Tibial nerve (tissue), 4 donors: ENCODE results near the gene SCYL3. TPM values are rescaled to one million over a fixed set of nuclear protein-coding genes. Genes with fewer than 3 reads are reported as not detected.
A peak's percentile ranks its signal among the peaks of the same experiment; 100 is the strongest.

ENCODE experiments used
- DNase-seq, 2 donors: peaks; one replicate each; pipeline ENCODE4 v3.0.0-alpha.2; 2019; ENCODE audit warnings: low spot score in 2 of 2
- H3K27ac ChIP-seq, 4 donors: fragments of 200-600 bp; sonication (generic) in 3 of 4; one replicate each; pipeline ENCODE4 v1.5.1; 2017 to 2019; ENCODE audit warnings: mild to moderate bottlenecking in 1 of 4
- H3K27me3 ChIP-seq, 2 donors: fragments of 200-600 bp; sonication (generic) in 1 of 2; one replicate each; pipeline versions ENCODE4 v1.5.1 to v1.6.0; 2017 to 2019
- H3K36me3 ChIP-seq, 3 donors: fragments of 200-600 bp; sonication (generic); one replicate each; pipeline ENCODE4 v1.5.1; 2018 to 2019
- H3K4me1 ChIP-seq, 4 donors: fragments of 200-600 bp; sonication (generic) in 3 of 4; one replicate each; pipeline ENCODE4 v1.5.1; 2017 to 2019
- H3K4me3 ChIP-seq, 4 donors: fragments of 200-600 bp; sonication (generic) in 3 of 4; one replicate each; pipeline ENCODE4 v1.5.1; 2017 to 2019; ENCODE audit warnings: mild to moderate bottlenecking in 1 of 4, moderate library complexity in 1 of 4
- H3K9me3 ChIP-seq, 4 donors: fragments of 200-600 bp; sonication (generic) in 3 of 4; one replicate each; pipeline ENCODE4 v1.5.1; 2017 to 2019
- CTCF ChIP-seq, 5 experiments: fragments of 200-600 bp in 3 of 5; fragments of 450-650 bp in 2 of 5; sonication (generic) in 3 of 5; IDR thresholded peaks; one replicate each; pipeline ENCODE4 v1.5.1; 2016 to 2019; ENCODE audit warnings: antibody characterized with exemption in 5 of 5, mild to moderate bottlenecking in 3 of 5, moderate library complexity in 2 of 5
- EP300 ChIP-seq, 2 donors: sonication (generic); formaldehyde crosslinking; IDR thresholded peaks; one replicate each; pipeline ENCODE4 v1.6.1; 2017; ENCODE audit warnings: antibody characterized with exemption in 2 of 2, mild to moderate bottlenecking in 1 of 2
- POLR2A ChIP-seq, 2 donors: fragments of 450-650 bp; IDR thresholded peaks; one replicate each; pipeline ENCODE4 v1.6.1; 2017; ENCODE audit warnings: antibody characterized with exemption in 2 of 2, mild to moderate bottlenecking in 2 of 2, moderate library complexity in 2 of 2
- WGBS, 2 donors: methylation state at CpG; one replicate each; pipeline ENCODE4 v1.1.5; 2018; 5-methylcytosine and 5-hydroxymethylcytosine counted together
- total RNA-seq, 4 donors: library from RNA; depleted of rRNA; stranded (reverse); fragments of >200 nt; gene quantifications; one replicate each; pipeline ENCODE4 v1.1.0, GENCODE V29; 2016

SCYL3 gene
- total RNA-seq, 4 donors from 2014 or later = 9.8 to 15.6 (median 12.6) TPM

- H3K4me3 ChIP-seq = no peak overlapping the region
- peak overlapping the region in 1 of 4 donors; percentile 31 for H3K27ac ChIP-seq
- H3K36me3 ChIP-seq = peaks cover 0 to 92% (median 25%) of the 10 kb centered on the region in 3 donors
- DNase-seq = no peak
- H3K27me3 ChIP-seq = no peaks in the 10 kb centered on the region
- no peaks in the 10 kb centered on the region for H3K9me3 ChIP-seq
- H3K4me1 ChIP-seq = no peaks in the 10 kb centered on the region
- no peak for TF ChIP-seq EP300 (IDR thresholded peaks at IDR 0.05)
- no peak for TF ChIP-seq POLR2A (IDR thresholded peaks at IDR 0.05)
- TF ChIP-seq CTCF (IDR thresholded peaks at IDR 0.05) = no peak
Measured at GRCh38 chr1:169860750-169861149, 32.9 kb downstream of the SCYL3 start.

- Histone ChIP-seq H3K36me3 (peaks cover 0 to 92% (median 20%) of the 10 kb centered on the region in 3 donors), H3K9me3 (no peaks in the 10 kb centered on the region), H3K4me3 (no peak overlapping the region), H3K27me3 (no peaks in the 10 kb centered on the region), H3K27ac (no peak overlapping the region), H3K4me1 (no peaks in the 10 kb centered on the region)
- no peak for TF ChIP-seq EP300 (IDR thresholded peaks at IDR 0.05)
- no peak for TF ChIP-seq POLR2A (IDR thresholded peaks at IDR 0.05)
- TF ChIP-seq CTCF (IDR thresholded peaks at IDR 0.05) = no peak
- 91 to 100% methylated on average over 1 of the region's 1 CpG for WGBS, 2 donors
- no peak for DNase-seq
Measured at GRCh38 chr1:169860187-169860586, 33.5 kb downstream of the SCYL3 start.

- no peak for DNase-seq
- Histone ChIP-seq H3K9me3 (no peaks in the 10 kb centered on the region), H3K27me3 (no peaks in the 10 kb centered on the region), H3K4me3 (no peak overlapping the region), H3K4me1 (no peaks in the 10 kb centered on the region), H3K27ac (no peak overlapping the region), H3K36me3 (peaks cover 0 to 92% (median 18%) of the 10 kb centered on the region in 3 donors)
- TF ChIP-seq EP300 (IDR thresholded peaks at IDR 0.05) (no peak), CTCF (IDR thresholded peaks at IDR 0.05) (no peak), POLR2A (IDR thresholded peaks at IDR 0.05) (no peak)
- WGBS, 2 donors = 86 to 92% methylated on average over 4 of the region's 4 CpGs
Measured at GRCh38 chr1:169859001-169859400, 34.7 kb downstream of the SCYL3 start.

- TF ChIP-seq POLR2A (IDR thresholded peaks at IDR 0.05) = no peak
- TF ChIP-seq CTCF (IDR thresholded peaks at IDR 0.05) = no peak
- TF ChIP-seq EP300 (IDR thresholded peaks at IDR 0.05) = no peak
- no peak for DNase-seq
- peaks cover 0 to 92% (median 18%) of the 10 kb centered on the region in 3 donors for H3K36me3 ChIP-seq
- 62 to 70% methylated on average over 3 of the region's 3 CpGs for WGBS, 2 donors
- H3K27ac ChIP-seq = no peak overlapping the region
- no peak overlapping the region for H3K4me3 ChIP-seq
- no peaks in the 10 kb centered on the region for H3K9me3 ChIP-seq
- no peaks in the 10 kb centered on the region for H3K4me1 ChIP-seq
- H3K27me3 ChIP-seq = no peaks in the 10 kb centered on the region
Measured at GRCh38 chr1:169858467-169858866, 35.2 kb downstream of the SCYL3 start.

GRCh38 chr1:169853341-169853740 lies 40.4 kb downstream of the SCYL3 start:
- TF ChIP-seq POLR2A (IDR thresholded peaks at IDR 0.05) = no peak
- TF ChIP-seq EP300 (IDR thresholded peaks at IDR 0.05) = no peak
- no peak for TF ChIP-seq CTCF (IDR thresholded peaks at IDR 0.05)
- no peak for DNase-seq
- Histone ChIP-seq H3K27ac (no peak overlapping the region), H3K36me3 (peaks cover 0 to 89% (median 4%) of the 10 kb centered on the region in 3 donors), H3K9me3 (no peaks in the 10 kb centered on the region), H3K27me3 (no peaks in the 10 kb centered on the region), H3K4me1 (peaks cover 0 to 3% (median 0%) of the 10 kb centered on the region in 4 donors), H3K4me3 (no peak overlapping the region)
- 74 to 78% methylated on average over 1 of the region's 1 CpG for WGBS, 2 donors
